ENCODE data around the gene TAS2R13. TPM values are rescaled to one million over a fixed set of nuclear protein-coding genes. Genes with fewer than 3 reads are reported as not detected.

Gene TAS2R13
- 0.20 and 0.44 TPM in 2 replicates for total RNA-seq

DNA sequence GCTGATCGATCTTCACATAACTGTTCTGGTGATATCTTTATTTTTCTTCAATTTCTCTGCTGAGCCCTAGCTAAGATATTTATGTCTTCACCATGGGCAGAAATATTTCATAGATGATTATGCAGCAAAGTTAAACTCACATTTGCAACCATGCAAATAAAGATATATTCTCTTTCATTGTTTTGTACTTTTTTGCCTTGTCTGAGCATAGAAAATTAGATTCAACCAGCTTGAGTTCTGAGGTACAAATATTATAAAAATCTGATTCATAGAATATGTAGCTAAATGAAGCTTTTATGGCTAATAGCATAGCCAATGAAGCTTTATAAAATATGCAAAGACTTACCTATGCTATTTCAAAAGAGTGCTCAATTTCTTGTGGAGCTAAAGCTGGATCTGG, at the start of gene TAS2R13:
Gene TAS2R13, minus strand, starts transcription at position 101 of the 400 bp plus-strand sequence. CDS start 264 bp downstream, outside the sequence.
- DNase-seq (ENCODE audit: low read depth in 2 of 2) = no peak

DNA sequence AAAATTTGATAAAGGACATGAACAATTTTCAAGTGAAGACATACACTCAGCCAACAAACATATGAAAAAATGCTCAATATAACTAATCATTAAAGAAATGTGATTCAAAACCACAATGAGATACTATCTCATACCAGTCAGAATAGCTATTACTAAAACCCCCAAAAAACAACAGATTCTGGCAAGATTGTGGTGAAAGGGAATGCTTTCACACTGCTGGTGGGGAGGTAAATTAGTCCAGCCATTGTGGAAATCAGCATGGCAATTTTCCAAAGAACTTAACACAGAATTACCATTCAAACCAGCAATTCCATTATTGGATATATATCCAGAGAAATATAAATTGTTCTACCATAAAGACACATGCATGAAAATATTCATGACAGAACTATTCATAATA, 48.4 kb upstream of the TAS2R13 start:
- no peak for DNase-seq (ENCODE audit: low read depth in 2 of 2)

- DNase-seq (ENCODE audit: low read depth in 2 of 2) = no peak
Observed at GRCh38 chr12:10956085-10956484, 46.7 kb upstream of the TAS2R13 start.

GRCh38 chr12:10952645-10953044, 43.3 kb upstream of the TAS2R13 start:
- no peak for DNase-seq (ENCODE audit: low read depth in 2 of 2)

- DNase-seq (ENCODE audit: low read depth in 2 of 2) = no peak
Observed at GRCh38 chr12:10943167-10943566, 33.8 kb upstream of the TAS2R13 start.

GRCh38 chr12:10941916-10942607, 32.7 kb upstream of the TAS2R13 start:
- no peak for DNase-seq (ENCODE audit: low read depth in 2 of 2)

DNA sequence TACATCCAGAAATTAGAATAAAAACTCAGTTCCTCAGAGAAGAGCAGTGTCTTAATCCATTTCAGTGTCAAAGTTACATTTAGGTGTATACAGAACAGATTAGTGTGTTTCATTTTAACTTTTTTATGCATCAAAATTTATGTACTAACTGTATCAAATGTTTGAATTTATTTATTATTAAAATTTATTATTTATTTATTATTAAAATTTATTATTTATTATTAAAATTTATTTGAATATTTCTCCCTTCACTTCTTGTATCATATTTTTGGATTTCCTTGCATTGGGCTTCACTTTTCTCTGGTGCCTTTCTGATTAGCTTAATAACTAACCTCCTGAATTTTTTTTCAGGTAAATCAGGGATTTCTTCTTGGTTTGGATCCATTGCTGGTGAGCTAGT, 32.0 kb upstream of the TAS2R13 start:
- DNase-seq (ENCODE audit: low read depth in 2 of 2) = no peak

DNA sequence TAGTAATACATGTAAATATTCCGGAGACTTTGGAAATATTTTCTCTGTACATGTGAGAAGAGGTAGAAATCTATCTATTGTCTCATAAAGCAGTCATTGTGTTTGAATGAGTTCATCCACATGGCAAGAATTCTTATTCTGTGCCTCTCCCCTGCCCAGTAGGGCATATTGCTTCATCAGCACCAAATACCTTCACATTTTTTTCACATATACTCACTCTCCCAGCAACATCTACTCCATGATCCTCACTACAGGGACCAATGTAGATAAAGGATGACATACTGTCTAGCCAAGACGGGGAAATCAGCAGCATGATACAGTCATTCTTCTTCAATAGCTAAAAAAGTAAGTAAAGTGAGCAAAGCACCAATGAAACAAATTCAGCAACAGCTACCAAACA, 31.0 kb upstream of the TAS2R13 start:
- no peak for DNase-seq (ENCODE audit: low read depth in 2 of 2)

DNA sequence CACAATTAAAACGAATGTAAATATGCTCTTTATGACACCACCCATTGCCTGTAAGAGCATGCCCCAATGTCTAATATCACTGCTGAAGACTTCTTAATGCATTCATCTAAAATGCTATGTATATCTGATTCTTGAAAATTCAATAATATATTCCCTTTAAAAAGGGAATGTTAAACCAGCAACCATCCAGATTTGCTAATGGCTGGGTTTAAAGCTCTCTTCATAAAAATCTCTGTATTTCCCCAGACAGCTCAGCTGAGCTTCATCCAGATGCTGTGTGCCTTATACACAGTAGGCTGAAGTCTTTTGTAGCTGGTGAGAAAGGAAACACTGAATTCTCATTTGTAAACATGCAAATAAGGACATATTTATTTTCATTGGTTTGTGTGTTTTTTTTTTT, 29.8 kb upstream of the TAS2R13 start, which contains the start of gene TAS2R14:
Gene TAS2R14, minus strand, starts transcription at position 101 of the 400 bp plus-strand sequence. Its CDS starts 56 bp downstream, at position 45.
- no peak for DNase-seq (ENCODE audit: low read depth in 2 of 2)

GRCh38 chr12:10936506-10936905, 27.1 kb upstream of the TAS2R13 start:
- DNase-seq (ENCODE audit: low read depth in 2 of 2) = no peak

GRCh38 chr12:10928746-10929286, 19.5 kb upstream of the TAS2R13 start, which contains the start of gene PRH2:
Gene PRH2 (plus strand): TSS chr12:10929236. CDS start chr12:10929274, 38 bp downstream.
- no peak for DNase-seq (ENCODE audit: low read depth in 2 of 2)

DNA sequence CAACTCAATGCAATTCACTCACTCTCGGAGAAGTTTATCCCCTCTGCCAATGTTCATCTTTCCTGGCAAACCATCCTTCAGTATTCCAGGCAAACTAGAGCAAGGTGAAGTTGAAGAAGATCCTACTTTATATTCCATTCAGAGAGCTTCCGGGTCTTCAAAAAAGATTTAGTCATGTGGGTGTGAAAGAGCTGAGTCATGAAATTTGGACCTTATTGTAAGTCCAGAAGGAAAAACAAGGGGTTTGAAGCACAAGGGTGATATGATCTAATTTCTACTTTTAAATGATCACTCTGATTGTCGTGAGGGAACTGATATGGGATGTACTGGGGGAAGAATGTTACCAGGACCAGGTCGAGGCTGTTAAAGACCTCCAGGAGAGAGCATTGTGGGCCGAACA, 16.9 kb upstream of the TAS2R13 start:
- DNase-seq (ENCODE audit: low read depth in 2 of 2) = no peak

- no peak for DNase-seq (ENCODE audit: low read depth in 2 of 2)
Observed at GRCh38 chr12:10919809-10920208, 10.4 kb upstream of the TAS2R13 start.

GRCh38 chr12:10910380-10910779, 1.0 kb upstream of the TAS2R13 start:
- DNase-seq (ENCODE audit: low read depth in 2 of 2) = no peak

- DNase-seq (ENCODE audit: low read depth in 2 of 2) = no peak
Observed at GRCh38 chr12:10904686-10905085, 4.7 kb downstream of the TAS2R13 start.

DNA sequence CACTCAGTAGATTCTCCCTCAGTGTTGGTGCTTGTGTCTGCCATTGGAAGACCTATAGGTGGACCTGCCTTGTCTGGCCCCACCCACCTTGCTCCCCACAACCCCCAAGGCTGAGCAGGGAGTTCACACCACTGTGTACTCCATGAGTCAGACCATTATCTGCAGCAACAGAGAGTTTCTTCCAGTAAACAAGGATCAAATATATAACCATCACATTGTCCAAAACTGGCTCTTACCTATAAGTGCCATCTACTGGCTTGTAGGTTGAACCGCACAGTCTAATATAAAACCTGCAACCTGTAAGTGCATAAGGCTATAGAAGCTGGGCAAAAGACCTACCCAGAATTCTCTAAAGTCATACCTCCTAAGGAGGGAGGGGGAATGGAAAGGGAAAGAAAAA, 7.9 kb downstream of the TAS2R13 start:
- DNase-seq (ENCODE audit: low read depth in 2 of 2) = peak in 1 of 2 donors; percentile 5

DNA sequence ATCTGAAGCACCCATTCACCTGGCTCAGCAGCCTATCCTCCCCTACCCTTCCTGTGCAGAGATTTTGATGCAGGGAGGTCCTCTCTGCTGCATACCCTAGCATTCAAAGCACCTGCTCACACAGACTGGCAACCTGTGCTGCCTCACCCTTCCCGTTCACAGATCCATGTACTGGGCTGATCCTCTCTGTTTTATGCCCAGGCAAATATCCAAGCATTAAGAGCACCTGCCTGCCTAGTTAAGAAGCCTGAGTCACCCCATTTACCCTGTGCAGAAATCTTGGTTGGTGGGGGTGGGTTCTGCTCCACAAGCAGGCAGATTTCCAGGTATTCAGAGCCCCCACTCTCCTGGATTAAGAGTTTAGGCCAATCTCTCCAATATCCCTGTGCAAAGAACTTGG, 8.4 kb downstream of the TAS2R13 start:
- DNase-seq (ENCODE audit: low read depth in 2 of 2) = no peak

- no peak for DNase-seq (ENCODE audit: low read depth in 2 of 2)
Observed at GRCh38 chr12:10900530-10900929, 8.8 kb downstream of the TAS2R13 start.

DNA sequence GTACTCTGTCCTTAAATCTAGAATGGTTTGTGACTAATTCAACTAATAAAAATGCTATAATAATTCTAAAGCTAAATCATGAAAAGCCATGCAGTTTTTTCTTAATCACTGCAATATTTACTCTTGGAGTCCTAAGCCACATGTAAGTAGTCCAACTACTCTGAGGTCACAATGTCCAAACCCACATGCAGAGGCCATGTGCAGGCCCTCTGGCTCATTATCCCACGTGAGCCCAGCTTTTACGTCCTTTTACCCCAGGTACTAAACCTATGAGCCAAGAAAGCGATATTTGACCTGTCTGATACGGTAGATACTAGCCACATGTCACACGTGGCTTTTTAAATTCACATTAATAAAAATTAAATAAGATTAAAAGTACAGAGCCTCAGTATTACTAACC, 12.5 kb downstream of the TAS2R13 start:
- no peak for DNase-seq (ENCODE audit: low read depth in 2 of 2)

DNA sequence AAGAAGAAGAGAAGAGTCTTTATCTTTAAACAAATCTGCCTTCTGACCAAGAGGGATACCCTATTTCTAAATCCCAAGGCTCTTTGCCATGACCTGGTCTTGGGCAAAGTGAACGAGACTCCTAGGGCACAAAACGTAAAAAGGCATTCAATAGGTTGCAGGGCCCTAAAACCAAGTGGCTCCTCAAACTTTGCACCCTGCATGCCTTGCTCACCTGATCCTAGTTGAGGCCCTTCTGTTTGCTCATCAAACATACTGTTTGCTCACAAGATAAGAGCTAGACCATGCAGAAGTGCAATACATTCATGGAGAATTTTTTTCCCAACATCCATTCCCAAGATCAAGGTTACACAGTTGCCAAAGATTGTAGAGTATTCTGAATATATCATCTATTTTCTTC, 17.4 kb downstream of the TAS2R13 start:
- no peak for DNase-seq (ENCODE audit: low read depth in 2 of 2)

- DNase-seq (ENCODE audit: low read depth in 2 of 2) = no peak
Observed at GRCh38 chr12:10889226-10889625, 20.1 kb downstream of the TAS2R13 start.

DNA sequence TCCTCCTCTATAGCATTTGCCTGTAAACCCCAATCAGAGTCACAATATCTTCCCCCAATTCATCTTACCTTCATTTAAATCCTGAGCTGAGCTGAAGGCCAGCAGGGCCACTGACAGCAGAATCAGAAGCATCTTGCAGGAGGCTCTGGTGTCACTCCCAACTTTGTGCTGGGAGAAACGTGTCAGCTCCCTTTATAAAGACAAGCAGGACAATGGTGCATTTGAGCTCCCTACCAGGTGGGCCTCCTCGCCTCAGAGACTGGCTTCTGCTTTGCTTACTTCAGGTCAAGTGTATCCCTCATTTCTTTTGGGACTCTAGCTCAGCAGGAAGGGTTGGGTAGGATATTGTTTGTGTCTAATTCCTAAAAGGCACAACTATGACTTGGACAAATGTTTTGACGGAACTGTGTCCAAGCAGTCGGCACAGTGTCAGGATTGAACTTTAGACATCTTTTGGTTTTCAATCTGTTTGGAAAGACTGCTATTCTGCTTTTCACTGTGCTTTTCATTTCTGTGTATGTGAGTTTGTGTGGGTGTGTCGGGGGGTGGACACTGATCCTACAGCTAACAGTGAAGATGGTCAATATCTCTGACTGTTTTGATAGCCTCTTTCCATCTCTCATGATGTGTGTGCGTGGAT, 25.2 kb downstream of the TAS2R13 start, which contains the start of gene PRH1:
Gene PRH1, minus strand, starts transcription at position 170 of the 640 bp plus-strand sequence. Its CDS starts 38 bp downstream, at position 132.
- no peak for DNase-seq (ENCODE audit: low read depth in 2 of 2)

DNA sequence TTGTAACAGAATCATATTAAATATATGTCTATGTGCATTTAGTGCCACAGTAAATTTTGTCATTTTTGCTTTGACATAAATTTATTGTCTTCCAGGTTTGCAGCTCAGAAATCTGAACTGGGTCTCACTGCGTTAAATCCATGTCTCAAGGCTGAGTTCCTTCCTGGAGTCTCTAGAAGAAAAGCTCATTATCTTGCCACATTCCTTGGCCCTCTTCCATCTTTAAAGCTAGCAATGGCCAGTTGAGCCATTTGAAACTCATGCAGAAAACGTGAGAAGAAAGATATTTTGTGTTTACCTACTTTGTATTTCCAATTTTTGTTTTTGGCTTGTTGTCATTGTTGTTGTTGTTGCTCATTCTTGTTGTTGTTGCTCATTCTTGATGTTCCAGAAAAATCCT, 36.0 kb downstream of the TAS2R13 start:
- DNase-seq (ENCODE audit: low read depth in 2 of 2) = peak in 1 of 2 donors; percentile 41

Measured in lung microvascular endothelial cell (primary cell).